ENCODE measurements around the gene KCNK17. TPM values are rescaled to one million over a fixed set of nuclear protein-coding genes. Genes with fewer than 3 reads are reported as not detected.

Gene KCNK17
- polyA plus RNA-seq = under 1 TPM; 0.24 to 0.65 TPM

GRCh38 chr6:39314273-39314795, at the start of gene KCNK17:
KCNK17 (minus strand) TSS chr6:39314419; CDS start chr6:39314320, 99 bp downstream.
- peaks cover 6 to 9% of the 10 kb centered on the region in 2 donors for H3K4me1 ChIP-seq (ENCODE audit: control insufficient read depth in 2 of 2, insufficient read depth in 2 of 2, low read length in 1 of 2)
- no peak within 1 kb of the TSS for H3K27ac ChIP-seq (ENCODE audit: low read depth in 2 of 2, low read length in 1 of 2)
- H3K4me3 ChIP-seq (ENCODE audit: low read depth in 1 of 2, low read length in 2 of 2) = peak within 1 kb of the TSS; percentile 8 to 26
- H3K27me3 ChIP-seq (ENCODE audit: control insufficient read depth in 1 of 2, insufficient read depth in 2 of 2, low read length in 2 of 2) = peaks cover 3 to 15% of the 10 kb centered on the region in 2 donors
- no peaks in the 10 kb centered on the region for H3K36me3 ChIP-seq (ENCODE audit: control insufficient read depth in 2 of 2, insufficient read depth in 2 of 2, low read length in 1 of 2)
- peaks cover 0 to 6% of the 10 kb centered on the region in 2 donors for H3K9me3 ChIP-seq (ENCODE audit: control insufficient read depth in 2 of 2, insufficient read depth in 1 of 2, low read depth in 1 of 2, low read length in 1 of 2)
- WGBS, 2 donors = 15 to 23% methylated on average over 22 to 28 of the region's 28 CpGs

GRCh38 chr6:39363280-39363679, 49.1 kb upstream of the KCNK17 start:
- WGBS, 2 donors = 88 to 90% methylated on average over 8 of the region's 8 CpGs
- no peaks in the 10 kb centered on the region for H3K27me3 ChIP-seq (ENCODE audit: control insufficient read depth in 1 of 2, insufficient read depth in 2 of 2, low read length in 2 of 2)
- no peaks in the 10 kb centered on the region for H3K9me3 ChIP-seq (ENCODE audit: control insufficient read depth in 2 of 2, insufficient read depth in 1 of 2, low read depth in 1 of 2, low read length in 1 of 2)
- H3K4me3 ChIP-seq (ENCODE audit: low read depth in 1 of 2, low read length in 2 of 2) = no peak overlapping the region
- no peaks in the 10 kb centered on the region for H3K4me1 ChIP-seq (ENCODE audit: control insufficient read depth in 2 of 2, insufficient read depth in 2 of 2, low read length in 1 of 2)
- no peaks in the 10 kb centered on the region for H3K36me3 ChIP-seq (ENCODE audit: control insufficient read depth in 2 of 2, insufficient read depth in 2 of 2, low read length in 1 of 2)
- H3K27ac ChIP-seq (ENCODE audit: low read depth in 2 of 2, low read length in 1 of 2) = no peak overlapping the region

GRCh38 chr6:39362487-39362865, 48.3 kb upstream of the KCNK17 start:
- Histone ChIP-seq H3K27me3 (ENCODE audit: control insufficient read depth in 1 of 2, insufficient read depth in 2 of 2, low read length in 2 of 2) (no peaks in the 10 kb centered on the region), H3K27ac (ENCODE audit: low read depth in 2 of 2, low read length in 1 of 2) (no peak overlapping the region), H3K4me1 (ENCODE audit: control insufficient read depth in 2 of 2, insufficient read depth in 2 of 2, low read length in 1 of 2) (no peaks in the 10 kb centered on the region), H3K4me3 (ENCODE audit: low read depth in 1 of 2, low read length in 2 of 2) (no peak overlapping the region), H3K9me3 (ENCODE audit: control insufficient read depth in 2 of 2, insufficient read depth in 1 of 2, low read depth in 1 of 2, low read length in 1 of 2) (no peaks in the 10 kb centered on the region), H3K36me3 (ENCODE audit: control insufficient read depth in 2 of 2, insufficient read depth in 2 of 2, low read length in 1 of 2) (no peaks in the 10 kb centered on the region)
- WGBS, 2 donors = 35 to 37% methylated on average over 3 of the region's 3 CpGs

GRCh38 chr6:39361657-39362486, 47.7 kb upstream of the KCNK17 start:
- Histone ChIP-seq H3K9me3 (ENCODE audit: control insufficient read depth in 2 of 2, insufficient read depth in 1 of 2, low read depth in 1 of 2, low read length in 1 of 2) (no peaks in the 10 kb centered on the region), H3K36me3 (ENCODE audit: control insufficient read depth in 2 of 2, insufficient read depth in 2 of 2, low read length in 1 of 2) (no peaks in the 10 kb centered on the region), H3K27me3 (ENCODE audit: control insufficient read depth in 1 of 2, insufficient read depth in 2 of 2, low read length in 2 of 2) (no peaks in the 10 kb centered on the region), H3K4me1 (ENCODE audit: control insufficient read depth in 2 of 2, insufficient read depth in 2 of 2, low read length in 1 of 2) (peaks cover 0 to under 1% of the 10 kb centered on the region in 2 donors), H3K27ac (ENCODE audit: low read depth in 2 of 2, low read length in 1 of 2) (no peak overlapping the region), H3K4me3 (ENCODE audit: low read depth in 1 of 2, low read length in 2 of 2) (no peak overlapping the region)
- WGBS, 2 donors = 31 to 32% methylated on average over 21 of the region's 21 CpGs

- no peaks in the 10 kb centered on the region for H3K27me3 ChIP-seq (ENCODE audit: control insufficient read depth in 1 of 2, insufficient read depth in 2 of 2, low read length in 2 of 2)
- 89 to 92% methylated on average over 9 of the region's 9 CpGs for WGBS, 2 donors
- H3K4me3 ChIP-seq (ENCODE audit: low read depth in 1 of 2, low read length in 2 of 2) = no peak overlapping the region
- H3K36me3 ChIP-seq (ENCODE audit: control insufficient read depth in 2 of 2, insufficient read depth in 2 of 2, low read length in 1 of 2) = no peaks in the 10 kb centered on the region
- no peaks in the 10 kb centered on the region for H3K9me3 ChIP-seq (ENCODE audit: control insufficient read depth in 2 of 2, insufficient read depth in 1 of 2, low read depth in 1 of 2, low read length in 1 of 2)
- H3K27ac ChIP-seq (ENCODE audit: low read depth in 2 of 2, low read length in 1 of 2) = no peak overlapping the region
- H3K4me1 ChIP-seq (ENCODE audit: control insufficient read depth in 2 of 2, insufficient read depth in 2 of 2, low read length in 1 of 2) = peaks cover 0 to 2% of the 10 kb centered on the region in 2 donors
These were observed 46.2 kb upstream of the KCNK17 start for GRCh38 chr6:39360378-39360777.

- Histone ChIP-seq H3K4me1 (ENCODE audit: control insufficient read depth in 2 of 2, insufficient read depth in 2 of 2, low read length in 1 of 2) (peaks cover 0 to 2% of the 10 kb centered on the region in 2 donors), H3K36me3 (ENCODE audit: control insufficient read depth in 2 of 2, insufficient read depth in 2 of 2, low read length in 1 of 2) (no peaks in the 10 kb centered on the region), H3K27ac (ENCODE audit: low read depth in 2 of 2, low read length in 1 of 2) (no peak overlapping the region), H3K9me3 (ENCODE audit: control insufficient read depth in 2 of 2, insufficient read depth in 1 of 2, low read depth in 1 of 2, low read length in 1 of 2) (no peaks in the 10 kb centered on the region), H3K27me3 (ENCODE audit: control insufficient read depth in 1 of 2, insufficient read depth in 2 of 2, low read length in 2 of 2) (no peaks in the 10 kb centered on the region), H3K4me3 (ENCODE audit: low read depth in 1 of 2, low read length in 2 of 2) (no peak overlapping the region)
- 63 to 64% methylated on average over 7 of the region's 7 CpGs for WGBS, 2 donors
These were observed 43.9 kb upstream of the KCNK17 start for GRCh38 chr6:39357998-39358686.

- no peaks in the 10 kb centered on the region for H3K27me3 ChIP-seq (ENCODE audit: control insufficient read depth in 1 of 2, insufficient read depth in 2 of 2, low read length in 2 of 2)
- H3K27ac ChIP-seq (ENCODE audit: low read depth in 2 of 2, low read length in 1 of 2) = no peak overlapping the region
- WGBS, 2 donors = 90 to 92% methylated on average over 7 of the region's 7 CpGs
- no peak overlapping the region for H3K4me3 ChIP-seq (ENCODE audit: low read depth in 1 of 2, low read length in 2 of 2)
- no peaks in the 10 kb centered on the region for H3K9me3 ChIP-seq (ENCODE audit: control insufficient read depth in 2 of 2, insufficient read depth in 1 of 2, low read depth in 1 of 2, low read length in 1 of 2)
- H3K36me3 ChIP-seq (ENCODE audit: control insufficient read depth in 2 of 2, insufficient read depth in 2 of 2, low read length in 1 of 2) = no peaks in the 10 kb centered on the region
- H3K4me1 ChIP-seq (ENCODE audit: control insufficient read depth in 2 of 2, insufficient read depth in 2 of 2, low read length in 1 of 2) = peaks cover 0 to 2% of the 10 kb centered on the region in 2 donors
These were observed 39.6 kb upstream of the KCNK17 start for GRCh38 chr6:39353698-39354315.

- 80 to 88% methylated on average over 13 of the region's 13 CpGs for WGBS, 2 donors
- no peak overlapping the region for H3K27ac ChIP-seq (ENCODE audit: low read depth in 2 of 2, low read length in 1 of 2)
- H3K9me3 ChIP-seq (ENCODE audit: control insufficient read depth in 2 of 2, insufficient read depth in 1 of 2, low read depth in 1 of 2, low read length in 1 of 2) = no peaks in the 10 kb centered on the region
- H3K4me1 ChIP-seq (ENCODE audit: control insufficient read depth in 2 of 2, insufficient read depth in 2 of 2, low read length in 1 of 2) = no peaks in the 10 kb centered on the region
- no peaks in the 10 kb centered on the region for H3K27me3 ChIP-seq (ENCODE audit: control insufficient read depth in 1 of 2, insufficient read depth in 2 of 2, low read length in 2 of 2)
- H3K36me3 ChIP-seq (ENCODE audit: control insufficient read depth in 2 of 2, insufficient read depth in 2 of 2, low read length in 1 of 2) = no peaks in the 10 kb centered on the region
- no peak overlapping the region for H3K4me3 ChIP-seq (ENCODE audit: low read depth in 1 of 2, low read length in 2 of 2)
These were observed 36.7 kb upstream of the KCNK17 start for GRCh38 chr6:39350723-39351505.

GRCh38 chr6:39348740-39349139, 34.5 kb upstream of the KCNK17 start:
- 89 to 93% methylated on average over 15 of the region's 15 CpGs for WGBS, 2 donors
- H3K4me1 ChIP-seq (ENCODE audit: control insufficient read depth in 2 of 2, insufficient read depth in 2 of 2, low read length in 1 of 2) = peaks cover 0 to 2% of the 10 kb centered on the region in 2 donors
- H3K27me3 ChIP-seq (ENCODE audit: control insufficient read depth in 1 of 2, insufficient read depth in 2 of 2, low read length in 2 of 2) = no peaks in the 10 kb centered on the region

More at GRCh38 chr6:39348740-39349139, 34.5 kb upstream of the KCNK17 start:
- H3K9me3 ChIP-seq (ENCODE audit: control insufficient read depth in 2 of 2, insufficient read depth in 1 of 2, low read depth in 1 of 2, low read length in 1 of 2) = no peaks in the 10 kb centered on the region
- no peak overlapping the region for H3K27ac ChIP-seq (ENCODE audit: low read depth in 2 of 2, low read length in 1 of 2)
- H3K36me3 ChIP-seq (ENCODE audit: control insufficient read depth in 2 of 2, insufficient read depth in 2 of 2, low read length in 1 of 2) = no peaks in the 10 kb centered on the region
- H3K4me3 ChIP-seq (ENCODE audit: low read depth in 1 of 2, low read length in 2 of 2) = no peak overlapping the region

All from esophagus (tissue), 2 donors.